GM12892 (cell line): ENCODE data around the gene ST8SIA5.

Experiments
- POLR2A ChIP-seq: IDR thresholded peaks from 2 replicates; pipeline ENCODE4 v1.6.1; 2011; ENCODE audit warnings: low read depth, low read length, control low read depth
- TAF1 ChIP-seq: IDR thresholded peaks from 2 replicates; pipeline ENCODE4 v1.6.1; 2011; ENCODE audit warnings: low read depth, mild to moderate bottlenecking, control low read depth, low read length, borderline replicate concordance

- TF ChIP-seq TAF1 = no peak
- TF ChIP-seq POLR2A = no peak
These were observed 6.2 kb downstream of the ST8SIA5 start for GRCh38 chr18:46750626-46751025.
